ENCODE results near the gene SDC3. TPM values are rescaled to one million over a fixed set of nuclear protein-coding genes. Genes with fewer than 3 reads are reported as not detected.

SDC3 gene
- total RNA-seq, 2 experiments from 2014 or later = not detected

GRCh38 chr1:30906631-30907441, 1.7 kb downstream of the SDC3 start:
- POLR2A ChIA-PET = no interaction called here
- Mint-ChIP-seq H3K27me3 (peaks cover 55% of the 10 kb centered on the region), H3K27ac (no peak overlapping the region), H3K4me1 (peaks cover 13% of the 10 kb centered on the region), H3K4me3 (peak overlapping the region; percentile 64), H3K36me3 (ENCODE audit: low read depth) (no peaks in the 10 kb centered on the region), H3K9me3 (no peaks in the 10 kb centered on the region)
- no peak for DNase-seq
- CTCF ChIA-PET = interaction anchor here (1.2 kb wide), 2 partner anchors 101 to 125 kb away, joined by 3 to 4 read pairs; no protein-coding TSS in a partner anchor

GRCh38 chr1:30905916-30906620, 2.5 kb downstream of the SDC3 start:
- Mint-ChIP-seq H3K4me3 (no peak overlapping the region), H3K9me3 (no peaks in the 10 kb centered on the region), H3K36me3 (ENCODE audit: low read depth) (no peaks in the 10 kb centered on the region), H3K27me3 (peaks cover 55% of the 10 kb centered on the region), H3K4me1 (peaks cover 13% of the 10 kb centered on the region), H3K27ac (no peak overlapping the region)
- DNase-seq = no peak
- ChIA-PET CTCF (interaction anchor here (1.0 to 1.2 kb wide), 3 partner anchors 100 to 124 kb away, joined by 3 to 4 read pairs (median 3); no protein-coding TSS in a partner anchor), POLR2A (interaction anchor here (0.9 kb wide), 1 partner anchor 13 kb away, joined by 3 read pairs; no protein-coding TSS in a partner anchor)

- H3K4me3 Mint-ChIP-seq = no peak overlapping the region
- ChIA-PET CTCF (interaction anchor here (1.0 to 1.2 kb wide), 3 partner anchors 104 to 123 kb away, joined by 3 to 4 read pairs (median 3); no protein-coding TSS in a partner anchor), POLR2A (interaction anchor here (0.9 kb wide), 1 partner anchor 12 kb away, joined by 3 read pairs; no protein-coding TSS in a partner anchor)
- no peak overlapping the region for H3K27ac Mint-ChIP-seq
- peaks cover 13% of the 10 kb centered on the region for H3K4me1 Mint-ChIP-seq
- H3K36me3 Mint-ChIP-seq (ENCODE audit: low read depth) = no peaks in the 10 kb centered on the region
- H3K9me3 Mint-ChIP-seq = no peaks in the 10 kb centered on the region
- H3K27me3 Mint-ChIP-seq = peaks cover 49% of the 10 kb centered on the region
- no peak for DNase-seq
Measured at GRCh38 chr1:30905403-30905802, 3.2 kb downstream of the SDC3 start.

DNA sequence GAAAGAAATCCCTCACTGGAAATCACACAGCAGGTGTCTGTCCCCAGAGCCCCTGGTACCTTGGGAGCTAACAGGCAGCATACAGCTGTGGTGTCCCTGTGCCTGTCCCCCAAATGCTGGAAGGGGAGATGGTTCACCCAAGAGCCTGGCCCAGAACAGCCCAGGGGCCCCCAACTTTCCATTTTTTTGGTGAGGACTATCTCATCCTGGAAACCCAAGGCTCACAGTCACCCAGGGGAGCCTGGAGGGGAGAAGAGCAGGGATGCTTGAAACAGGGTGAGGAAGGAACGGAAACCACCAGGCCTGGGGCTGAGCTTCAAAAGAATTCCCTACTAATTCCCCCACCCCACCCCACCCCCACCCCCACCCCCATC, 3.6 kb downstream of the SDC3 start:
- Mint-ChIP-seq H3K36me3 (ENCODE audit: low read depth) (no peaks in the 10 kb centered on the region), H3K4me1 (peaks cover 13% of the 10 kb centered on the region), H3K27me3 (peaks cover 44% of the 10 kb centered on the region), H3K4me3 (no peak overlapping the region), H3K27ac (no peak overlapping the region), H3K9me3 (no peaks in the 10 kb centered on the region)
- no peak for DNase-seq
- CTCF ChIA-PET = interaction anchor here (1.0 to 1.2 kb wide), 2 partner anchors 103 to 105 kb away, joined by 3 read pairs; no protein-coding TSS in a partner anchor
- POLR2A ChIA-PET = interaction anchor here (0.9 kb wide), 1 partner anchor 11 kb away, joined by 3 read pairs; no protein-coding TSS in a partner anchor

DNA sequence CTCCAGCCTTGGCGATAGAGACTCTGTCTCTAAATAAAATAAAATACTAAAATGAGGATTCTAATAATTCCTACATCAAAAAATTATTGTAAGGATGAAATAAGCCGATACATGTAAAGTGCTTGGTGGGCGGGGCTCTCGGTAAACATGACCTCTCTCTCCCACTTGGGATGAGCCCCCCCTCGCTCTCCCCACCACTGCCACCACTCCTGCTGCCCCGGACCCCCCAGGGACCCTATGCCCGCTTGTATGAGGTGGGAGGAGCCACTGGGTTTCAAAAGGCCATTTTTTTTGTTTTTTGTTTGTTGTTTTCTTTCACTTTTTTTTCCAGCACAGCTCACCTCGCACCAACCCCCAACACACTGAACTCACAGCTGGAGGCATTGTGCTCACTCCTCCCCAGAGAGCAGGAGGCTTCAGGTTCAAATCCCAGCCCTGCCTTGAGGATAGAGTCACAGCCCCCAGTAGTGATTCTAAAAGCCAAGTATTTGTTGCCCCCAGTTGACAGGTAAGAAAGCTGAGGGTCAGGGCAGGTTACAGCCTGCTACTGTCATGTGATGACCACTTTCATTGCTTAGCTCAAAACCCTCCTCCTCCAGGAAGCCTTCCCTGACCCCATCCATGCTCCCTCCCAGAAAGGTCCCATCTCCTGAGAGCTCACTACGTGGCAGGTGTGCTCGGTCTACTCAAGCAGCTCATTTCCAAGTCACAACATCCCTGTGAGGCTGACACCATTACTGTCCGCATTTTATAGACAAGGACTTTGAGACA, 4.2 kb downstream of the SDC3 start:
- POLR2A ChIA-PET = no interaction called here
- H3K36me3 Mint-ChIP-seq (ENCODE audit: low read depth) = no peaks in the 10 kb centered on the region
- H3K9me3 Mint-ChIP-seq = no peaks in the 10 kb centered on the region
- no peak overlapping the region for H3K4me3 Mint-ChIP-seq
- peaks cover 41% of the 10 kb centered on the region for H3K27me3 Mint-ChIP-seq
- DNase-seq = no peak
- CTCF ChIA-PET = interaction anchor here (1.2 kb wide), 1 partner anchor 103 kb away, joined by 3 read pairs; no protein-coding TSS in a partner anchor
- no peak overlapping the region for H3K27ac Mint-ChIP-seq
- peaks cover 10% of the 10 kb centered on the region for H3K4me1 Mint-ChIP-seq

GRCh38 chr1:30903343-30904034, 5.1 kb downstream of the SDC3 start:
- Mint-ChIP-seq H3K27me3 (peaks cover 35% of the 10 kb centered on the region), H3K36me3 (ENCODE audit: low read depth) (no peaks in the 10 kb centered on the region), H3K27ac (no peak overlapping the region), H3K9me3 (no peaks in the 10 kb centered on the region), H3K4me3 (no peak overlapping the region), H3K4me1 (peaks cover 7% of the 10 kb centered on the region)
- DNase-seq = no peak
- ChIA-PET CTCF (no interaction called here), POLR2A (no interaction called here)

DNA sequence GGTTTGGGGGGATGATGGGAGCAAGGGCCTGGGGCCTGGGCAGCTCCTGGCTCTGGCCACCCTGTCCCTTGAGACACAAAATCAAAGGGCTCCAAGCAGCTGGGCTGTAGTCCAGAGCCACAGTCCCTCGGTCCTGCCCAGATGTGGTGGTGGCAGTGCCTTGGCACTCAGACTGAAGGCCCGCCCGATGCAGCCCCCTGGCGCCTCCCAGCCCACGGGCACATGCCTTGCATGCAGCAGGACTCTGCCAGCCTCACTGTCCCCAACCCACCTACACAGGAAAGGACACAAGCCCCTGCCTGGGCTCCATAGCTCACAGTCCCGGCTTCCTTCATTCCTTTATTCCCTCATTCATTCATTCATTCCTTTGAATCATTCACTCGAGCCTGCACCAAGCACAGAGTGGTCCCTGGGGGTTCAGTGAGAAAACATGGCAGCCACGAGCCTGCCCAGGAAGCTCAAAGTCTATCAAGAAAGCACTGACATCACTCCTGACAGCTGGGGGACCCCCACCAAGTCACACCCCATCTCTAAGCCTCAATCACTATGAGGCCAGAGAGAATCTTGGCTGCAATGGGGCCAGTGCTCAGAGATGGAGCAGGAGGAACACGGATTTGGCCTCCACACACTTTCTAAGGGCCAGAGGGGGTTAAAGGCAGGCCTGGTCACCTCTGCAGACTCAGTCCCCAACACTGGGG, 5.8 kb downstream of the SDC3 start:
- Mint-ChIP-seq H3K36me3 (ENCODE audit: low read depth) (no peaks in the 10 kb centered on the region), H3K9me3 (no peaks in the 10 kb centered on the region), H3K27me3 (peaks cover 34% of the 10 kb centered on the region), H3K4me3 (no peak overlapping the region), H3K27ac (no peak overlapping the region), H3K4me1 (peaks cover 7% of the 10 kb centered on the region)
- no peak for DNase-seq
- ChIA-PET POLR2A (no interaction called here), CTCF (no interaction called here)

DNA sequence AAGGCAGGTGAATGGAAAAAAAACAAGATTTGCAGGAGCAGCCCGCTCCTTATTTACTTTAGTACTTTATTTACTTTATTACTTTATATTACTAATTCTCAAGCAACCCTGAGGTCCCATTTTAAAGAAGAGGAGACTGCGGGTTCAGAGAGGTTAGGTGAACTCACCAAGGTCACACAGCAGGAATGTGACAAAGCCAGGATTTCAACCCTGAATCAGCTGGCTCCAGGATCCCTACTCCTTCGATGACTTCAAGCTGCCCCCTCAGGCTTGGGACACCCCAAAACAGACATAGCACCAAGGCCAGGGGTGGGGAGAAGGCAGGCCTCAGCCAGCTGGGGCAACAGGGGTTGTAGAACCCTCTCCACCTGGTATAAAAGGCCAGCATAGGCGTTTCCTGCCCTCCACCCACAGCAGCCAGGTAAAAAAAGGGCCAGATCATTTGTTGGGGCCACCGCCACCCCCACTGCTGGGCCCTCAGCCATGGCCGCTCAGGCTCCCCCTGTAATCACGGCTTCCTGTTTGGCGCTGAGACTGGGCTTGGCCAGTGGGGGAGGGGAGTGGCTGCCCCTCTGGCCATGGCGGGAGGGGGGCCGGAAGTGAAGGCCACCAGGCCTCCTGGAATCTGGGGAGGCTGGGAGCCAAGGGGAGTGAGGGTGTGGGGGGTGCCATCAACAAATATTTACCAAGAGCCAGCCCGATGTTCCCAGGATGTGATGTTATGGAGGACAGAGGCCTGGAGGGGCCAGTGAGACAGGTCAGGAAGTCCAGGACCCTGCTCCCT, 6.6 kb downstream of the SDC3 start:
- peaks cover 28% of the 10 kb centered on the region for H3K27me3 Mint-ChIP-seq
- no peak for DNase-seq
- H3K36me3 Mint-ChIP-seq (ENCODE audit: low read depth) = no peaks in the 10 kb centered on the region
- H3K4me3 Mint-ChIP-seq = no peak overlapping the region
- H3K4me1 Mint-ChIP-seq = peaks cover 1% of the 10 kb centered on the region
- ChIA-PET POLR2A (no interaction called here), CTCF (no interaction called here)
- H3K27ac Mint-ChIP-seq = no peak overlapping the region
- H3K9me3 Mint-ChIP-seq = no peaks in the 10 kb centered on the region

GRCh38 chr1:30900931-30901560, 7.5 kb downstream of the SDC3 start:
- DNase-seq = no peak
- Mint-ChIP-seq H3K4me1 (peaks cover 1% of the 10 kb centered on the region), H3K9me3 (no peaks in the 10 kb centered on the region), H3K27me3 (peaks cover 28% of the 10 kb centered on the region), H3K36me3 (ENCODE audit: low read depth) (no peaks in the 10 kb centered on the region), H3K27ac (no peak overlapping the region), H3K4me3 (no peak overlapping the region)
- ChIA-PET POLR2A (no interaction called here), CTCF (no interaction called here)

DNA sequence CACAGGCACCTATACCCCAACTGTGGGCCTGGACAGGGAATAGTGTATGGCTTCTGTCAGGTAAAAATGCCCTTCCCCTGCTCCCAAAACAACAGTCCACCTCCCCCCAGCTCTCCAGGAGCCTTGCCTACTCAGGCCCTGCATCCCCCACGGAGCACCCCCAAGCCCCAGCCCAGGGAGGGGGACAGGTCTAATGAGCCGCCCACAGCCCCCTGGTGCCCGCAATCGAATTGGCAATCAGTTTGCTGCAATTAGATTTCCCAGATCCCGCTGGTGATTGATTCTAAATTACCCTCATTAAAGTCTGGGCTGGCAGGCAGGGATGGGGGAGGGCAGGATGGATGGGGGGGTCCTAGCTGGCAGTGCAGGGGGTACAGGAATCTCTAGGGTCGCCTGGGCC, 8.1 kb downstream of the SDC3 start:
- CTCF ChIA-PET = no interaction called here
- no peak for DNase-seq
- Mint-ChIP-seq H3K4me3 (no peak overlapping the region), H3K27me3 (peaks cover 24% of the 10 kb centered on the region), H3K36me3 (ENCODE audit: low read depth) (no peaks in the 10 kb centered on the region), H3K4me1 (peaks cover 1% of the 10 kb centered on the region), H3K27ac (no peak overlapping the region), H3K9me3 (no peaks in the 10 kb centered on the region)
- POLR2A ChIA-PET = no interaction called here

DNA sequence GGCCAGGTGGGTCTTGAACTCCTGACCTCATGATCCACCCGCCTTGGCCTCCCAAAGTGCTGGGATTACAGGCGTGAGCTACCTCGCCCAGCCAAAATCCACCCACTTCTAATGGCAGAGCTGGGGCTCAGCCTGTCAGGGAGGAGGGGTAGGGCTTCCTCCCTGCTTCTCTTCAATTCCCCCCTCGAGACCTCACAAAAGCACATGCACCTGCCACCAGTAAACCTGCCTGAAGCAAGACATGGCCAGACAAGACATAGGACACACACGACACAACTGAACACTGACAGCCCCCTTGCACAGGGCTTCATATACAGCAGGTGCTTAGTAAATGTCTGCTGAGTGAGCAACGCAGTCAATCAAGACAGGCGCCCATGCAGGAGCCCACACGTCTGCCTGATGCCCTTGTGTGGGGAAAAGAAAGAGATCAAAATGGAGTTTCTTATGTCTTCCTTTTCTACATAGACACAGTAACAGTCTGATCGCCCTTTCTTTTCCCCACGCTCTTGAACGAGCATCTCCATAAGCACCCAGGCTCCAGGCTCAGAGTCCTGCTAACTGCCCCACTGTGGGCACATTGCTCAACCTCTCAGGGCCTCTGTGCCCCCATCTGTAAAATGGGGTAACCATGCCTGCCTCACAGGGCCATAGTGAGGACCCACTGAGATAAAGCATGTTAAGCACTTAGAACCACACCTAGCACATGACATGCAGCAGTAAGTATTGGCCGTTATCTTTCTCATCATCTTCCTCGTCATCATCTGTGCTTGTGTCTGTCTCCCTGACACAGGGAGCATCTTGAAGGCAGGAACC, 8.8 kb downstream of the SDC3 start:
- ChIA-PET POLR2A (no interaction called here), CTCF (no interaction called here)
- Mint-ChIP-seq H3K4me3 (no peak overlapping the region), H3K27ac (no peak overlapping the region), H3K9me3 (no peaks in the 10 kb centered on the region), H3K27me3 (peaks cover 25% of the 10 kb centered on the region), H3K36me3 (ENCODE audit: low read depth) (no peaks in the 10 kb centered on the region), H3K4me1 (peaks cover 1% of the 10 kb centered on the region)
- DNase-seq = no peak

Data from activated CD4-positive, alpha-beta memory T cell treated with anti-CD3 and anti-CD28 coated beads, Interleukin-2, amount 10 ng/mL, durations not matched to agents 7 days and 5 days (primary cell).